Progenitor cell of endocrine pancreas (in vitro differentiated cells): ENCODE results near the gene B3GALT5. TPM values are rescaled to one million over a fixed set of nuclear protein-coding genes. Genes with fewer than 3 reads are reported as not detected.

Experiments
- DNase-seq: peaks from one replicate; pipeline ENCODE4 v3.0.0; 2021; ENCODE audit warnings: low spot score; ENCODE audit not compliant: unreplicated experiment
- H3K27ac Mint-ChIP-seq: 2 replicates; pipeline ENCODE4 v1.8.0; 2021; ENCODE audit warnings: mild to moderate bottlenecking, moderate library complexity, mixed read lengths
- H3K27me3 Mint-ChIP-seq: 2 replicates; pipeline ENCODE4 v1.8.0; 2021; ENCODE audit warnings: mixed read lengths
- H3K36me3 Mint-ChIP-seq: 2 replicates; pipeline ENCODE4 v1.8.0; 2022; ENCODE audit warnings: mixed read lengths; ENCODE audit not compliant: insufficient read depth
- H3K4me1 Mint-ChIP-seq: 2 replicates; pipeline ENCODE4 v1.8.0; 2021; ENCODE audit warnings: low read depth, mixed read lengths
- H3K4me3 Mint-ChIP-seq: 2 replicates; pipeline ENCODE4 v1.8.0; 2021; ENCODE audit warnings: low read depth, mild to moderate bottlenecking, moderate library complexity, mixed read lengths
- H3K9me3 Mint-ChIP-seq: 2 replicates; pipeline ENCODE4 v1.8.0; 2021; ENCODE audit warnings: low read depth, mixed read lengths
- total RNA-seq: library from RNA; stranded (reverse); gene quantifications from 2 replicates; pipeline ENCODE4 v1.2.1, GENCODE V29; 2021
- TF ChIP-seq, protein P1 (sequence below): fragments of 200-600 bp; sonication (generic); IDR thresholded peaks from one replicate; pipeline ENCODE4 v1.5.0; 2021; ENCODE audit warnings: antibody characterized with exemption, mild to moderate bottlenecking; ENCODE audit not compliant: unreplicated experiment

B3GALT5 gene
- total RNA-seq, 1 donor from 2014 or later, result 0.86 TPM

- Mint-ChIP-seq H3K27me3 (no peaks in the 10 kb centered on the region), H3K36me3 (no peaks in the 10 kb centered on the region), H3K4me1 (peaks cover 9% of the 10 kb centered on the region), H3K27ac (no peak overlapping the region), H3K9me3 (no peaks in the 10 kb centered on the region), H3K4me3 (no peak overlapping the region)
- no peak for DNase-seq
- TF ChIP-seq, protein P1, sequence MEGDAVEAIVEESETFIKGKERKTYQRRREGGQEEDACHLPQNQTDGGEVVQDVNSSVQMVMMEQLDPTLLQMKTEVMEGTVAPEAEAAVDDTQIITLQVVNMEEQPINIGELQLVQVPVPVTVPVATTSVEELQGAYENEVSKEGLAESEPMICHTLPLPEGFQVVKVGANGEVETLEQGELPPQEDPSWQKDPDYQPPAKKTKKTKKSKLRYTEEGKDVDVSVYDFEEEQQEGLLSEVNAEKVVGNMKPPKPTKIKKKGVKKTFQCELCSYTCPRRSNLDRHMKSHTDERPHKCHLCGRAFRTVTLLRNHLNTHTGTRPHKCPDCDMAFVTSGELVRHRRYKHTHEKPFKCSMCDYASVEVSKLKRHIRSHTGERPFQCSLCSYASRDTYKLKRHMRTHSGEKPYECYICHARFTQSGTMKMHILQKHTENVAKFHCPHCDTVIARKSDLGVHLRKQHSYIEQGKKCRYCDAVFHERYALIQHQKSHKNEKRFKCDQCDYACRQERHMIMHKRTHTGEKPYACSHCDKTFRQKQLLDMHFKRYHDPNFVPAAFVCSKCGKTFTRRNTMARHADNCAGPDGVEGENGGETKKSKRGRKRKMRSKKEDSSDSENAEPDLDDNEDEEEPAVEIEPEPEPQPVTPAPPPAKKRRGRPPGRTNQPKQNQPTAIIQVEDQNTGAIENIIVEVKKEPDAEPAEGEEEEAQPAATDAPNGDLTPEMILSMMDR, result no peak
Measured at GRCh38 chr21:39690454-39690853, 77.7 kb downstream of the B3GALT5 start.

DNA sequence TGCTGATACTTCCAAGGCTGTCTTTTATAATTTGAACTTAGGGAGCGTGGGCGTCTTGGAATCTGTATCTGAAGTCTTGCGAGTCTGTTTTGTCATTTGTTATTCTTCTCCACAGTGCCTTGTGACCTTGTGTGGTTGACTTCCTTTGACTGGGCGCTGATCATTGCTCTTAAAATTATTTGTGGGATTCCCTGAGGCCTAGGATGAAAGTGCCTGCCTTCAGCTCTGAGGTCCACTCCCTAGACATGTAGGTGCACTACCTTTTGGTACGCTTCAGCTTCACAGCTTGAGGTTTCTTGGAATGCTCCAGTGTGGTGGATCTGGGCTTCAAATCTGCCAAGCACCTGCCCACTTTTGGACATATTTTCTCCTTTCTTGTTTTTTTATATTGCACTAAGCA is 82.0 kb downstream of the B3GALT5 start:
- Mint-ChIP-seq H3K36me3 (no peaks in the 10 kb centered on the region), H3K9me3 (no peaks in the 10 kb centered on the region), H3K4me3 (no peak overlapping the region), H3K27ac (no peak overlapping the region), H3K4me1 (peaks cover 1% of the 10 kb centered on the region), H3K27me3 (no peaks in the 10 kb centered on the region)
- TF ChIP-seq, protein P1, result no peak
- no peak for DNase-seq

GRCh38 chr21:39696196-39696595 is 83.5 kb downstream of the B3GALT5 start:
- no peak overlapping the region for H3K27ac Mint-ChIP-seq
- no peaks in the 10 kb centered on the region for H3K9me3 Mint-ChIP-seq

GRCh38 chr21:39696618-39697017 is 83.9 kb downstream of the B3GALT5 start:
- Mint-ChIP-seq H3K27ac (no peak overlapping the region), H3K4me1 (peaks cover 1% of the 10 kb centered on the region), H3K4me3 (no peak overlapping the region), H3K27me3 (peaks cover 6% of the 10 kb centered on the region), H3K9me3 (no peaks in the 10 kb centered on the region), H3K36me3 (no peaks in the 10 kb centered on the region)
- DNase-seq, result no peak
- TF ChIP-seq, protein P1, result no peak

More at GRCh38 chr21:39696196-39696595, 83.5 kb downstream of the B3GALT5 start:
- Mint-ChIP-seq H3K36me3 (no peaks in the 10 kb centered on the region), H3K4me1 (peaks cover 1% of the 10 kb centered on the region), H3K4me3 (no peak overlapping the region), H3K27me3 (peaks cover 6% of the 10 kb centered on the region)
- TF ChIP-seq, protein P1, result no peak
- DNase-seq, result no peak

- Mint-ChIP-seq H3K4me1 (peaks cover 1% of the 10 kb centered on the region), H3K27ac (no peak overlapping the region), H3K9me3 (no peaks in the 10 kb centered on the region), H3K36me3 (no peaks in the 10 kb centered on the region), H3K27me3 (peaks cover 6% of the 10 kb centered on the region), H3K4me3 (no peak overlapping the region)
- TF ChIP-seq, protein P1, result no peak
- DNase-seq, result no peak
Measured at GRCh38 chr21:39700318-39700717, 87.6 kb downstream of the B3GALT5 start.
